ENCODE measurements around the gene LIN28B.

GRCh38 chr6:105014954-105015353, 58.0 kb downstream of the LIN28B start:
- TF ChIP-seq CTCF (IDR thresholded peaks at IDR 0.05) (no peak), POLR2A (IDR thresholded peaks at IDR 0.05) (no peak)
